DMS53 treated with DMSO at 0.1 percent for 48 hours (cell line): ENCODE data around the gene AFG3L2.

ENCODE experiments used
- DNase-seq: peaks from one replicate; lab custom pipeline; 2025; ENCODE audit not compliant: unreplicated experiment; lab: John Stamatoyannopoulos, UW

Gene AFG3L2

GRCh38 chr18:12282442-12283039 is 94.5 kb downstream of the AFG3L2 start:
- no peak for DNase-seq

DNA sequence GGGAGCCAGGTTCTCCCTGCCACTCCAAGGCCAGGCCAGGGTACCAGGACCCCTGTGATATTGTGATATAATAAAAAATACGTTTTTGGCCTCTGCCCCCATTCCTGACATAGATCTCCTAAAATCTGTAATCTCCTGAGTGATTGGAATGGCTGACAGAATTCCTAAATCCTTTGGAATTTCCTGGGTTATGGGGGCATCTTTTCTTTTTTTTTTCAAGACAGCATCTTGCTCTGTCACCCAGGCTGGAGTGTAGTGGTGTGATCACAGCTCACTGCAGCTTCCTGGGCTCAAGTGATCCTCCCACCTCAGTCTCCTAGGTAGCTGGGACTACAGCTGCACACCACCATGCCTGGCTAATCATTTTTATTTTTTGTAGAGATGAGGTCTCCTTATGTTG is 95.2 kb downstream of the AFG3L2 start:
- no peak for DNase-seq

- no peak for DNase-seq
Observed at GRCh38 chr18:12279781-12280531, 97.1 kb downstream of the AFG3L2 start.
